ENCODE data around the gene NMB.

- no peak for TF ChIP-seq POLR2AphosphoS5 (IDR thresholded peaks at IDR 0.05)
- no peak for TF ChIP-seq POLR2A (IDR thresholded peaks at IDR 0.05)
- TF ChIP-seq, protein P1, sequence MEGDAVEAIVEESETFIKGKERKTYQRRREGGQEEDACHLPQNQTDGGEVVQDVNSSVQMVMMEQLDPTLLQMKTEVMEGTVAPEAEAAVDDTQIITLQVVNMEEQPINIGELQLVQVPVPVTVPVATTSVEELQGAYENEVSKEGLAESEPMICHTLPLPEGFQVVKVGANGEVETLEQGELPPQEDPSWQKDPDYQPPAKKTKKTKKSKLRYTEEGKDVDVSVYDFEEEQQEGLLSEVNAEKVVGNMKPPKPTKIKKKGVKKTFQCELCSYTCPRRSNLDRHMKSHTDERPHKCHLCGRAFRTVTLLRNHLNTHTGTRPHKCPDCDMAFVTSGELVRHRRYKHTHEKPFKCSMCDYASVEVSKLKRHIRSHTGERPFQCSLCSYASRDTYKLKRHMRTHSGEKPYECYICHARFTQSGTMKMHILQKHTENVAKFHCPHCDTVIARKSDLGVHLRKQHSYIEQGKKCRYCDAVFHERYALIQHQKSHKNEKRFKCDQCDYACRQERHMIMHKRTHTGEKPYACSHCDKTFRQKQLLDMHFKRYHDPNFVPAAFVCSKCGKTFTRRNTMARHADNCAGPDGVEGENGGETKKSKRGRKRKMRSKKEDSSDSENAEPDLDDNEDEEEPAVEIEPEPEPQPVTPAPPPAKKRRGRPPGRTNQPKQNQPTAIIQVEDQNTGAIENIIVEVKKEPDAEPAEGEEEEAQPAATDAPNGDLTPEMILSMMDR (IDR thresholded peaks at IDR 0.05): no peak
- TF ChIP-seq EP300 (IDR thresholded peaks at IDR 0.05): no peak
Observed at GRCh38 chr15:84668221-84668982, 10.4 kb upstream of the NMB start.

All from sigmoid colon (tissue), 4 donors.